ENCODE data around the gene SLC9A8.
"Not testable (repeated sequence)": the region's sequence is repeated elsewhere in the genome, so short reads cannot be mapped to it uniquely, and the experiment has no call there.

The SLC9A8 gene

DNA sequence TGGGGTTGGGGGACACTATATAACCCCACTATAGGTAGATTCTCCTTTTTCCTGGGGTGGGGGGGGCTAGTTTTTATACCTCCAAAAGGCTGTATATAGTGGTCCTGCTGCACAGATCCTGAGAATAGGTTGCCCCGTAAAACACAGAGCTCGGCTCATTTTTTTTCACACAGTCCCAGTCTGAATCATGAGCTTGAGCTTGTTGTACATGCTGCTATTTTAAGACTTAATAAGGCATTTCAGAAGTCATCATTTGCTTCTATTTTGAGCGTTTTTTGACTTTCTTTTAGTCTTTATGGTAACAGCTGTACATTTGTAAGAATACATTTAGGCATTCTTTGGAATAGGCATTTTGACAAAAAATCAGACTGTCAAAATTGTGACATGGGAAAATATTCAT is 30.5 kb downstream of the SLC9A8 start:
- no peak for DNase-seq
- TF ChIP-seq POLR2A (IDR thresholded peaks at IDR 0.05; ENCODE audit: low read length) = no peak
- TF ChIP-seq GATA1 (IDR thresholded peaks at IDR 0.05; ENCODE audit: low read depth, low read length) = no peak

DNA sequence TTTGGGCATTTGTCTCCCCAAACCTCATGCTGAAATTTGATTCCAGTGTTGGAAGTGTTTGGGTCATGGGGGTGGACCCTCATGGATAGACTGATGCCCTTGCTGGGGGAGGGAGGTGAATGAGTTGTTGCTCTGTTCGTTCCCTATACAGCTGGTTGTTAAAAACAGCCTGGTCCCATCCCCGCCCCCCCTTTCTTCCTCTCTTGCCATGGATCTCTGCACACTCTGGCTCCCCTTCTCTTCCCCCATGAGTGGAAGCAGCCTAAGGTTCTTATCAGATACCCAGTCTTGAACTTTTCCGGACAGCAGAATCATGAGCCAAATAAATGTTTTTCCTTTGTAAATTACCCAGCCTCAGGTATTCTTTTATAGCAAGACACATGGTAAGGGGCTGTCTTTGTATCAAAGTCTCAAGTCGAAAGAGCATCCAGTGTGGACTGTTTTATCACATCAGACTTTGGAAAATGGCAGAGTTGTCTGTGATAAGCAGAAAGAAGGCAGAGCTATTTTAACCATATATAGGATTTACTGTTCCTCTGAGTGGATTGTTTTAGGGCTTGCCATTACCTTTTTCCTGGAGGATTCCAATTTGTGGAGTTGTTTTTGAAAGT is 31.2 kb downstream of the SLC9A8 start:
- no peak for TF ChIP-seq POLR2A (IDR thresholded peaks at IDR 0.05; ENCODE audit: low read length)
- no peak for TF ChIP-seq GATA1 (IDR thresholded peaks at IDR 0.05; ENCODE audit: low read depth, low read length)
- DNase-seq = no peak

DNA sequence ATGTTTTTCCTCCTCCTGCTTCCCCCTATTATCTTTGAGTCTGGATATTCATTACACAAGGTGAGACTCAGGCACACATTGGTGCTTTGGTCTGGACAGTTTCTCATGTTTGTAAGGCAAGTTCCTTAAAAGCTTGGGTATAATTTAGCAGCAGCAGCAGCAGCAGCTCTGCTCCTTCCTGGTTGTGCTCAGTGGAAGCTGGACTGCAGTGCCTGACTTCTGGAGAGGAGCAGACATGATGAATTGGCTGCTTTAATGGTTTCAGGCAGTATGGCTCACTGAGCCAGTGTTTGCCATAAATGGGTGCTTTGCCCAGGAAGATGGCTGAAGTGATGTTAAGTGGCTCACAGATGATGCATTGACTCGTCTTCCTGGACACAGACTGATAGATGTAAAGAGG is 32.4 kb downstream of the SLC9A8 start:
- TF ChIP-seq GATA1 (IDR thresholded peaks at IDR 0.05; ENCODE audit: low read depth, low read length) (no peak), POLR2A (IDR thresholded peaks at IDR 0.05; ENCODE audit: low read length) (no peak)
- DNase-seq = no peak

DNA sequence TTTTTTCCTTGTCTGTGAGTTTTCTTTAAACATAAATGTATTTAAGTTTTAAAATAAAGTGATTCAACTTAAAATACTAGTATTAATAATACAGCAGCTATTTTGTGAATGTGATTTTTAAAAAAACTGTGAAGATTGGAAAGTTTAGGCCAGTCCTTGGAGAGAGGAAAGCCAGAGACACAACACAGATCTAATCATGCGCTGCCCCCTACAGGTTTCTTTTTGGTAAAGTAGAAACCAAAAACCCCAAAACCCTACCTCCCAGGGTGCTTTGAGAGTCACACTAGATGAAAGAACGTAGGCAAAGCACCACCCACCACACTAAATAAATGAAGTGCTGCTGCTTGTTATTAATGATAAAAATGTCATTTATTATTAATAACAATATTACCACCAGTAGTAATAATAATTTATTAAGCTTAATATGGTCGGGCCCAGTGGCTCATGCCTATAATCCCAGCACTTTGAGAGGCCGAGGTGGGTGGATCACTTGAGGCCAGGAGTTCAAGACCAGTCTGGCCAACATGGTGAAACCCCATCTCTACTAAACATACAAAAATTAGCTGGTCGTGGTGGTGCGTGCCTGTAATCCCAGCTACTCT is 33.7 kb downstream of the SLC9A8 start:
- peak; percentile 60 to 79 for DNase-seq
- TF ChIP-seq GATA1 (IDR thresholded peaks at IDR 0.05; ENCODE audit: low read depth, low read length) (no peak), POLR2A (IDR thresholded peaks at IDR 0.05; ENCODE audit: low read length) (no peak)

DNA sequence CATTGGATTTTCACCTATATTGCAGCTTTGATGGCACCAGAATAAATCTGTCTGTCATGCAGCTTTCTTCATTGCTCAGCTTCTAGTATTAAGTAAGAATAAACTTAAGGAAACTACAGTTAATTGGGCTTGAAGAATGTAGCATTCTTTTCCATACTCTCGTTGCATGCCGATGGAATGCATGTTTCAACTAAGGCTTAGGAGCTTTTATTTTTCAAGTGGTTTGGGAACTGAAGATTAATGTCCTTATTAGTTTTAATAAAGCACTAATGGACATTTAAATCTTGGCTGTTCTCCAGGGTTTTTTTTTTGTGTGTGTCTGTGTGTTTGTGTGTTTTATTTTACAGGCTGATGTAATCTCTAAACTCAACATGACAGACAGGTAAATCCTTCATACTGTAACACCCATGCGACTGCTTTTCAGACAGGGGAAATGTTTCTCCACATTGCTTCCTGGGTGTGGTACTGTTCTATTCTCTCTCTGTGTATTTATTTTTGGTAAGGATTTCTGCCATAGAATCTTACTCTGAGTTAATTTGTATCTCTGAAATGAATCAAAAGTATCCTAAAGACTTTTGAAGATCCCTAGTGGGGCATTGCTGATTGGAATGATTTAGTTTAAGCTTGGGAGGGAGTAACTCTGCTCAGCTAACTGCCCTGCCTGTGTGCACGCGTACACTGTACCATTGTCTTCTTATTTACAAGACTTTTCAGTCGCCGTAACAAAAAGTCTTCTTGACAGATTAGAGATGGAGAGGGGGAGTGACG is 38.0 kb downstream of the SLC9A8 start:
- no peak for DNase-seq
- TF ChIP-seq POLR2A (IDR thresholded peaks at IDR 0.05; ENCODE audit: low read length) = no peak
- TF ChIP-seq GATA1 (IDR thresholded peaks at IDR 0.05; ENCODE audit: low read depth, low read length) = no peak

DNA sequence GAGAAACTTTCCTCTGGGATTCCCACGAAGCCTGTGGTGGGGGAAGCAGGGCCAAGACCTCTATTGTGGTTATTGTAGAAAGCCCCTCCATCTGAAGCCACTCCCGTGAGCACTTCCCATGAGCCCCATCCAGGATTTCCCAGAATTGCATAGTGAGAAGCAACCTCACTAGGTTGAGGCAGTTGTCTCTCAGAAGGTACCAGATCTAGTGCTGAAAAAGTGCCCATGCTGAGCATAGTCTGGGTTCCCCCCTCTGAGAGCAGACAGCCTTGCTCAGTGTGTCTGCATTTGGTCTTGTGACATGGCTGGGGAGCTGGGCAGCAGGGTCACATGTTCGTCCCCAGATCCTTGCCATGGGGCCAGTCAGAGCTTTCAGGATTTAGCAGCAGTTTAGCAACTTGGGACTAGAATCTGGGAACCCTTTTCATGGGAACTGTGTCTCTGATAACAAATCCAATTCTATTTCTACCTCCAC is 38.6 kb downstream of the SLC9A8 start:
- TF ChIP-seq GATA1 (IDR thresholded peaks at IDR 0.05; ENCODE audit: low read depth, low read length) (no peak), POLR2A (IDR thresholded peaks at IDR 0.05; ENCODE audit: low read length) (no peak)
- no peak for DNase-seq

DNA sequence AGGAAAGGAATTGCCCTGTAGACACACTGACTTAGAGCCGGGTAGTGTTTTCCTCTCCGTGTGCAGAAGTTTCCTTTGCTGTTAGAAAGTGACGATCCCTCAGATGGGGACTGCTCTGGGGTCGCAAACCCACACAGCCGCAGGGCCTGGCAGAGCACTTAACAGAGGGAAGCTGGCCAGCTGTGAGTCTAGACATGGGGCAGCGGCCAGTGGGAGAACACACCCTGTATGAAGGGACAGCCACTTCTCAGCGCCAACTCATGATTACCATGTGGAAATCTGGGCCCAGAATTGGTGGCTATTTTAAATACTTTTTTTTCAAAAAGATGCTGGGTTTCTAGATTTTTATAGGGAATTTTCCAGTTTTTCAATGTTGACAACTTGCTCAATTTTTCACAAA is 39.4 kb downstream of the SLC9A8 start:
- no peak for DNase-seq
- TF ChIP-seq GATA1 (IDR thresholded peaks at IDR 0.05; ENCODE audit: low read depth, low read length) (no peak), POLR2A (IDR thresholded peaks at IDR 0.05; ENCODE audit: low read length) (no peak)

DNA sequence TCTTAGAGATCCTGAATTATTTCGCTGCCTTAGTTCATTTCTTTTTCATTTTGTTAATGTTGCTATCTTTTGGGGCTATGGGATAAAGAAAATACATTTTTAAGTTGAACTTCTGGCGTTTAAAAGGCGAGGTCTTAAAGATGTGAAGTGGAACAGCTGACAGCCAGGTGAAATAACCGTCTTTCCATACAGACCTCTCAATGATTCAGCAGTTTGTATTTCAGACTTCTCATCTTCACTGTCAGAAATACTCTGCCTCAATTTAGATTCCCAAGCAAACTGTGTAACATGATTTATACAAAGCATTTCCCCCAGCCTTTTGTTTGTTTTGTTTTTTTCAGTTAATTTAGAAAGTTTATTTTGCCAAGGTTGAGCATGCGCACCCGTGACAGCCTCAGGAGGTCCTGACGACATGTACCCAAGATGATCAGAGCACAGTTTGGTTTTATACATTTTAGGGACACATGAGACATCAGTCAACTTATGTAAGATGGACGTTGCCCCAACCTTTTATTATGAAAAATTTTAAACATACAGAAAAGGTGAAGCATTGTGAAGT is 40.0 kb downstream of the SLC9A8 start:
- no peak for DNase-seq
- TF ChIP-seq POLR2A (IDR thresholded peaks at IDR 0.05; ENCODE audit: low read length) (no peak), GATA1 (IDR thresholded peaks at IDR 0.05; ENCODE audit: low read depth, low read length) (no peak)

DNA sequence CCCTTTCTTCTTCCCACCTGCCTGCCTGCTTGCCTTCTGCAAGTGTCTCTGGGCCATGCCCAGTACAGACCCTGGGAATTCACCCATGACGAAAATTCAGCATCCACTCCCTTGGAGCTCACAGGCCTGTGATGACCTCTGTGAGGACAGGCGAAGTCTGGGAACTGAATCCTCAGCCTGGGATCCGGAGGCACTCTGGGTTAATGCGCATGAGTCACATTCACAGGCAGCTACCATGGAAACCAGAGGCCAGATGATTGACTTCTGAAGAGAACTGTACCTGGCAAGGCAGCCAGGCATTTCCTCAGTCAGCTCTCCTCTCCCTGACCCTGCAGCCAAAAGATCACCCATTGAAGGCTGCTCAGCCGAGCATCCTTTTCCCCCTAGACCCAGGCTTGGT is 41.0 kb downstream of the SLC9A8 start:
- TF ChIP-seq GATA1 (IDR thresholded peaks at IDR 0.05; ENCODE audit: low read depth, low read length) = no peak
- TF ChIP-seq POLR2A (IDR thresholded peaks at IDR 0.05; ENCODE audit: low read length) = no peak
- no peak for DNase-seq

DNA sequence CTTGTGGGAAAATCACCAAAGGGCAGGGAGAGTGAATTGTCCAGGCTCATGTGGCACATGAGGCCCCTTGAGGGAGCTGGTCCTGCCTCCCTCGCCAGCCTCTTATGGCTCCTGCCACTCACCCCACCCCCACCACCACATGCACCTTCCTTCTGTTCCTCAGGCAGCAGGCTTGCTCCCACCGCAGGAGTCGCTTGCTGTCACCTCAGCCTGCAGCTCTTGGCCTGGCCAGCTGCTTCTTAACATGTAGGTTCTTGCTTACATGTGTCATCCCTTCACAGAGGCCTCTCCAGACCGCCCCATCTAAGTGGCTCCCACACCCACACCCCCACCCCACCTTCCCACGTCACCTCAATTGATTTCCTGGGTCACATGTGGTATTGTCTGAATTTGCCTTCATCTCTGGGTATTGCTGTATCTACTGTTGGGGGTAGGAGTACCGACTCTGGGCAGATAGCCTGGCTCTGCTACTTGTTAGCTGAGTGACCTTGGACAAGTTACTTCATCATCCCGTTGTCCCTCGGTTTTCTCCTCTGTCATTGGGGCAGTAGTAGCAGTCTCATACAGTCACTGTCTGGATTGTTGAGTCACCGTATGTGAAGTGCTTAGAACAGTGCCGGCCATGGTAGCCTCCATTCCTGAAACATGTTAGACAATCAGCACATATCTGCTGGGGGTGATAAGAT is 41.7 kb downstream of the SLC9A8 start:
- TF ChIP-seq GATA1 (IDR thresholded peaks at IDR 0.05; ENCODE audit: low read depth, low read length) = no peak
- TF ChIP-seq POLR2A (IDR thresholded peaks at IDR 0.05; ENCODE audit: low read length) = no peak
- no peak for DNase-seq

DNA sequence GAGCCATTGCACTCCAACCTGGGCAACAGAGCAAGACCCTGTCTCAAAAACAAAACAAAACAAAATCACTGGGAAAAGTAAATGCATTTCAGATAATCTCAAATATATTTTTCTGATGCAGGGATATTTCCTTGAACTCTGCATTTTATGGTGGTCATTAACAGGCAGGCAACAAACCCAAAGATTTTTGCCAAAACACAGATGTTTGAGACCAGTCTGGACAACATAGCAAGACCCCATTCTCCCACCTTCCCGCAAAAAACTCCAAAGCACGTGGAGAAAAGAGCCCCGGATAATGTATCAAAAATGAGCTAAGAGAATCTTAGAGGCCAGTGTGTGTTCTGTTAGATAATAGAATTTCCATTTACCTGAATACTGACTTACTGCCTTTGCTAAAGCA is 44.3 kb downstream of the SLC9A8 start:
- no peak for DNase-seq
- no peak for TF ChIP-seq POLR2A (IDR thresholded peaks at IDR 0.05; ENCODE audit: low read length)
- no peak for TF ChIP-seq GATA1 (IDR thresholded peaks at IDR 0.05; ENCODE audit: low read depth, low read length)

DNA sequence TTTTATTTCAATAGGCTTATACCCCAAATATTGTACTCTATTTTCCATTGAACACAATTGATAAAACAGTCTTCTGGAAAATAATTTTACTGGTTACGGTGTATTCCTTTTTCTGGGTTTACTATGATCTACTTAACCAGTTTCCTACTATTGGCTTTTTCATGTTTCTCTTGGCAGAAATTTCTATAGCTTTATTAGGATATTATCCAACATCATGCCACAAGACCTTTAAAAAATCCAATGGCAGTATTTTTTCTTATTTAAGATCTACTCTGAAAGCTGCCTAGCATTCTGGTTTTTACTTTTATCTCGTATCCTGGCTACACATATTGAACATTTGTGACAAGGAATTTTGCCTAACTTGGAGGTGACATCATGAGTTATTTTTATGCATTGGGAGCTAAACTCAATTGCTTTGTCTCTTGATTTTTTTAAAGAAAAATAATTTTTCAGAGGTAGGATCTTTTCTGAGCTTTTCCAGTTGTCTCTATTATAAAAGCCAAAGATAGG is 45.5 kb downstream of the SLC9A8 start:
- TF ChIP-seq GATA1 (IDR thresholded peaks at IDR 0.05; ENCODE audit: low read depth, low read length) (no peak), POLR2A (IDR thresholded peaks at IDR 0.05; ENCODE audit: low read length) (no peak)
- no peak for DNase-seq

DNA sequence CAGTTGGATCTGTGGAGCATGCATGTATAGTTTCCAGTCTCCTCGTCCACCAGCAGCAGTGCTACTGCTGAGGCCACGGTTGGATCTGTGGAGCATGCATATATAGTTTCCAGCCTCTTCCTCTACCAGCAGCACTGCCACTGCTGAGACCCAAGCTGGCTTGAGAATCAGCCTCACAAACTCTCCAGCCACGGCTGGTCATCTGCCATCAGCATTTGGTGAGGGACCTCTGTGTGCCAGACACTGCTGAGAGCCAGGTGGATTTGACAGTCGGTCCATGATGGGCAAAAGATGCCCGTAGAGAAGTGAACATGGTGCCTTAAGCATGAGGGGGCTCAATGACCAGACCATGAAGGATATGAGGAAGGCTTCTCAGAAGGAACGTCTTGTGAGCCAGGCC is 46.4 kb downstream of the SLC9A8 start:
- DNase-seq = no peak
- TF ChIP-seq GATA1 (IDR thresholded peaks at IDR 0.05; ENCODE audit: low read depth, low read length) = no peak
- no peak for TF ChIP-seq POLR2A (IDR thresholded peaks at IDR 0.05; ENCODE audit: low read length)

DNA sequence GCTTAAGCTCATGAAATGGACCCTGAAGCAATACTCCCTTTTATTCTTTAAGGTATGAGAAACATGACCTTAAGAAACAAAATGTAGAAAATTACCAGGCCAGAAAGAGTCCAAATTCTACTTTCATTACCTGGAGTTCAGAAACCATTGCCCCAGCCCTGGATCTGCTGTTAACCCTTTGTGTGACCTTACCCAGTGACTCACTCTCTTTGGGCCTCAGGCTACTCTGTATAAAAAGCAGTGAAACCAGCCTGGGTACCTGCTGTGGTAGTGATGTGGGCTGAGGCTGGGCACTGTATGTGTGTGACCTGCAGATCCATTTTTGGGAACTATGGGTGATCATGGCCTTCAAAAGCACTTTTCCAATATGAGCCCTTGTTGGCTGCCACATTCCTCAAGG is 47.2 kb downstream of the SLC9A8 start:
- no peak for DNase-seq
- no peak for TF ChIP-seq POLR2A (IDR thresholded peaks at IDR 0.05; ENCODE audit: low read length)
- no peak for TF ChIP-seq GATA1 (IDR thresholded peaks at IDR 0.05; ENCODE audit: low read depth, low read length)

DNA sequence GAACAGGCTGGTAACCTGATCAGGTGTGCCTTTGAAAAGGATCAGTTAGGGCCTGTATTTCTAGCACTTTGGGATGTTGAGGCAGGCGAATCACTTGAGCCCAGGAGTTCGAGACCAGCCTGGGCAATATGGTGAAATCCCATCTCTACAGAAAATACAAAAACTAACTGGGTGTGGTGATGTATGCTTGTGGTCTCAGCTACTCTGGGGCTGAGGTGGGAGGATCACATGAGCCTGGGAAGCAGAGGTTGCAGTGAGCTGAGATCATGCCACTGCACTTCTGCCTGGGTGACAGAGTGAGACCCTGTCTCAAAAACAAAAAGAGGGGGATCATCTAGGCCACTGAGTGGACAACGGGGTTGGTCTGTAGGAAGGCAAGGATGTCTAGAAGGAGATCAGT is 48.6 kb downstream of the SLC9A8 start:
- not testable (repeated sequence) for DNase-seq

Data from erythroblast (primary cell).